Measurements from ENCODE around the gene CACNA2D3. TPM values are rescaled to one million over a fixed set of nuclear protein-coding genes. Genes with fewer than 3 reads are reported as not detected.

CACNA2D3 gene
- total RNA-seq, 2 donors from 2014 or later, result 1.1 to 5.9 TPM

GRCh38 chr3:54514006-54514405, 391.7 kb downstream of the CACNA2D3 start:
- intact Hi-C loops (cut with DNase I), result no loop called here
- H3K27me3 ChIP-seq (replicated peaks; ENCODE audit: insufficient read depth), result no peaks in the 10 kb centered on the region
- no peak overlapping the region for H3K4me3 ChIP-seq
- no peaks in the 10 kb centered on the region for H3K9me3 ChIP-seq
- TF ChIP-seq POLR2A (IDR thresholded peaks at IDR 0.05) (no peak), POLR2AphosphoS5 (IDR thresholded peaks at IDR 0.05) (no peak)
- TF ChIP-seq, protein P1, sequence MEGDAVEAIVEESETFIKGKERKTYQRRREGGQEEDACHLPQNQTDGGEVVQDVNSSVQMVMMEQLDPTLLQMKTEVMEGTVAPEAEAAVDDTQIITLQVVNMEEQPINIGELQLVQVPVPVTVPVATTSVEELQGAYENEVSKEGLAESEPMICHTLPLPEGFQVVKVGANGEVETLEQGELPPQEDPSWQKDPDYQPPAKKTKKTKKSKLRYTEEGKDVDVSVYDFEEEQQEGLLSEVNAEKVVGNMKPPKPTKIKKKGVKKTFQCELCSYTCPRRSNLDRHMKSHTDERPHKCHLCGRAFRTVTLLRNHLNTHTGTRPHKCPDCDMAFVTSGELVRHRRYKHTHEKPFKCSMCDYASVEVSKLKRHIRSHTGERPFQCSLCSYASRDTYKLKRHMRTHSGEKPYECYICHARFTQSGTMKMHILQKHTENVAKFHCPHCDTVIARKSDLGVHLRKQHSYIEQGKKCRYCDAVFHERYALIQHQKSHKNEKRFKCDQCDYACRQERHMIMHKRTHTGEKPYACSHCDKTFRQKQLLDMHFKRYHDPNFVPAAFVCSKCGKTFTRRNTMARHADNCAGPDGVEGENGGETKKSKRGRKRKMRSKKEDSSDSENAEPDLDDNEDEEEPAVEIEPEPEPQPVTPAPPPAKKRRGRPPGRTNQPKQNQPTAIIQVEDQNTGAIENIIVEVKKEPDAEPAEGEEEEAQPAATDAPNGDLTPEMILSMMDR (IDR thresholded peaks at IDR 0.05), result no peak
- WGBS, result 95% methylated on average over 2 of the region's 2 CpGs
- H3K27ac ChIP-seq, result no peak overlapping the region
- no peaks in the 10 kb centered on the region for H3K4me1 ChIP-seq (replicated peaks)
- no peaks in the 10 kb centered on the region for H3K36me3 ChIP-seq
- no peak for DNase-seq (ENCODE audit: low spot score)

- DNase-seq (ENCODE audit: low spot score), result no peak
- no peak overlapping the region for H3K27ac ChIP-seq
- intact Hi-C loops (cut with DNase I), result no loop called here
- H3K36me3 ChIP-seq, result no peaks in the 10 kb centered on the region
- no peak overlapping the region for H3K4me3 ChIP-seq
- no peaks in the 10 kb centered on the region for H3K4me1 ChIP-seq (replicated peaks)
- 88% methylated on average over 6 of the region's 6 CpGs for WGBS
- no peak for TF ChIP-seq POLR2A (IDR thresholded peaks at IDR 0.05)
- TF ChIP-seq, protein P1 (IDR thresholded peaks at IDR 0.05), result no peak
- H3K9me3 ChIP-seq, result no peaks in the 10 kb centered on the region
- no peaks in the 10 kb centered on the region for H3K27me3 ChIP-seq (replicated peaks; ENCODE audit: insufficient read depth)
Measured at GRCh38 chr3:54514416-54514815, 392.1 kb downstream of the CACNA2D3 start.

DNA sequence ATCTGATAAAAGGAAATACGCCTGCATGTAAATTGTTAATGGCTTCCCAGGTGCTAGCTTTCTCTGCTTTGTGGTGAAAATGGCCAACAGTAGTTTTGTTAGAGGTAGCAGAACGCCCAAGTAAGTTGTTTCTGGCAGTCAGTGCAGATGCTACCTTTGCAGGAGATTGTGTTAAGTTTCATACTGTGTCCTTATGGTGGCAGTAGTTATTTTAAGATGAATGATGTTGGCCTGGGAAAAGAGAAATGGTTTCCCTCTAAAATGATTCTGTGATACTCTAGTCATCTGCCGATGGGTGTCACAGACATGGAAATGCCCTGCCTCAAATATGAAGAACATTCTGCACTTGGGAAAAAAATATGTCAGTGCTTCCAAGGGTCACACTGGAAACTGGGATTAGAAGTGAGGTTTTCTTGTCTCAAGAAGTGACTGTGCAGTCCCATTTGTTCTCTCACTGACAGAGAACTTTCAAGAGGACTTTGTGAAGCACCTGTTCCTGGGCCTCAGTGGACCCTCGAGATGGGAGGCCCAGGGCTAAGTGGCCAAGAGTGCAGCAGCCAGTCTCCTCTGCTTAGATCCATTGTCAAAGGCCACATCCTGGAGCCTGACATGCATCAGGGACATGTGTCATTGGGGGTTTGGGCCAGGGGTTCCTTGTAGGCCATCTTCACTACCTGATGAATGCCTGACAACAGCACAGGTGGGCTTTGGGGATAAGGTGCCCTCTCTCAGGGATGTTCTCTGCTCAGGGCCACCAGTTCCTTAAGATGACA, 393.3 kb downstream of the CACNA2D3 start:
- 32% methylated on average over 4 of the region's 4 CpGs for WGBS

GRCh38 chr3:54517424-54517823, 395.1 kb downstream of the CACNA2D3 start:
- no peaks in the 10 kb centered on the region for H3K9me3 ChIP-seq
- WGBS, result 65% methylated on average over 8 of the region's 8 CpGs
- H3K4me3 ChIP-seq, result no peak overlapping the region
- no peaks in the 10 kb centered on the region for H3K4me1 ChIP-seq (replicated peaks)
- intact Hi-C loops (cut with DNase I), result no loop called here
- no peak overlapping the region for H3K27ac ChIP-seq
- no peak for DNase-seq (ENCODE audit: low spot score)
- H3K27me3 ChIP-seq (replicated peaks; ENCODE audit: insufficient read depth), result no peaks in the 10 kb centered on the region
- no peaks in the 10 kb centered on the region for H3K36me3 ChIP-seq
- TF ChIP-seq, protein P1 (IDR thresholded peaks at IDR 0.05), result no peak
- TF ChIP-seq POLR2AphosphoS5 (IDR thresholded peaks at IDR 0.05) (no peak), POLR2A (IDR thresholded peaks at IDR 0.05) (no peak)

More for the DNA sequence above, 393.3 kb downstream of the CACNA2D3 start:
- Histone ChIP-seq H3K4me3 (no peak overlapping the region), H3K27me3 (replicated peaks; ENCODE audit: insufficient read depth) (no peaks in the 10 kb centered on the region), H3K4me1 (replicated peaks) (no peaks in the 10 kb centered on the region), H3K36me3 (no peaks in the 10 kb centered on the region), H3K27ac (no peak overlapping the region), H3K9me3 (no peaks in the 10 kb centered on the region)
- intact Hi-C loops (cut with DNase I), result no loop called here
- no peak for DNase-seq (ENCODE audit: low spot score)
- TF ChIP-seq, protein P1 (IDR thresholded peaks at IDR 0.05), result no peak
- no peak for TF ChIP-seq POLR2AphosphoS5 (IDR thresholded peaks at IDR 0.05)
- no peak for TF ChIP-seq POLR2A (IDR thresholded peaks at IDR 0.05)
